ENCODE results near the gene GNA15. TPM values are rescaled to one million over a fixed set of nuclear protein-coding genes. Genes with fewer than 3 reads are reported as not detected.

Gene GNA15
- total RNA-seq, 2 experiments from 2014 or later, result 44.1 to 45.5 TPM

- DNase-seq (no peak), ATAC-seq (no peak)
- intact Hi-C loops (cut with micrococcal nuclease), result no loop called here
- H3K9me3 Mint-ChIP-seq, result no peaks in the 10 kb centered on the region
- no peak overlapping the region for H3K27ac Mint-ChIP-seq
- H3K4me3 Mint-ChIP-seq, result no peak overlapping the region
- CTCF ChIA-PET, result interaction anchor here (0.7 to 2.5 kb wide), 12 partner anchors 8 to 168 kb away, joined by 3 to 25 read pairs (median 4); partner anchors contain the start of gene GNA15
- POLR2A ChIA-PET, result no interaction called here
- peaks cover 22% of the 10 kb centered on the region for H3K4me1 Mint-ChIP-seq (ENCODE audit: low read depth)
- peaks cover 6% of the 10 kb centered on the region for H3K36me3 Mint-ChIP-seq (ENCODE audit: low read depth)
- no peak for TF ChIP-seq CTCF (IDR thresholded peaks at IDR 0.05)
- no peaks in the 10 kb centered on the region for H3K27me3 Mint-ChIP-seq
Measured at GRCh38 chr19:3145909-3146676, 10.3 kb downstream of the GNA15 start.

GRCh38 chr19:3146677-3147100 is 10.9 kb downstream of the GNA15 start:
- peak; percentile 73 for DNase-seq
- no peaks in the 10 kb centered on the region for H3K27me3 Mint-ChIP-seq
- H3K4me1 Mint-ChIP-seq (ENCODE audit: low read depth), result peaks cover 19% of the 10 kb centered on the region
- intact Hi-C loops (cut with micrococcal nuclease), result no loop called here
- ChIA-PET CTCF (interaction anchor here (0.7 to 2.5 kb wide), 14 partner anchors 9 to 169 kb away, joined by 3 to 25 read pairs (median 5); partner anchors contain the start of gene GNA15), POLR2A (no interaction called here)
- peak; percentile 61 for ATAC-seq
- H3K27ac Mint-ChIP-seq, result no peak overlapping the region
- peak; percentile 98 for TF ChIP-seq CTCF (IDR thresholded peaks at IDR 0.05)
- no peak overlapping the region for H3K4me3 Mint-ChIP-seq
- no peaks in the 10 kb centered on the region for H3K9me3 Mint-ChIP-seq
- H3K36me3 Mint-ChIP-seq (ENCODE audit: low read depth), result peaks cover 6% of the 10 kb centered on the region

- POLR2A ChIA-PET, result no interaction called here
- H3K36me3 Mint-ChIP-seq (ENCODE audit: low read depth), result peaks cover 6% of the 10 kb centered on the region
- ATAC-seq (no peak), DNase-seq (no peak)
- CTCF ChIA-PET, result no interaction called here
- H3K9me3 Mint-ChIP-seq, result no peaks in the 10 kb centered on the region
- intact Hi-C loops (cut with micrococcal nuclease), result no loop called here
- no peak for TF ChIP-seq CTCF (IDR thresholded peaks at IDR 0.05)
- H3K27ac Mint-ChIP-seq, result no peak overlapping the region
- H3K4me1 Mint-ChIP-seq (ENCODE audit: low read depth), result peaks cover 10% of the 10 kb centered on the region
- no peaks in the 10 kb centered on the region for H3K27me3 Mint-ChIP-seq
- H3K4me3 Mint-ChIP-seq, result no peak overlapping the region
Measured at GRCh38 chr19:3148503-3148902, 12.7 kb downstream of the GNA15 start.

GRCh38 chr19:3149089-3149488 is 13.3 kb downstream of the GNA15 start:
- ChIA-PET POLR2A (no interaction called here), CTCF (interaction anchor here (1.0 kb wide), 1 partner anchor 261 kb away, joined by 3 read pairs; no protein-coding TSS in a partner anchor)
- DNase-seq, result no peak
- no peak overlapping the region for H3K4me3 Mint-ChIP-seq
- ATAC-seq, result no peak
- intact Hi-C loops (cut with micrococcal nuclease), result no loop called here
- no peak for TF ChIP-seq CTCF (IDR thresholded peaks at IDR 0.05)
- peaks cover 10% of the 10 kb centered on the region for H3K4me1 Mint-ChIP-seq (ENCODE audit: low read depth)
- H3K9me3 Mint-ChIP-seq, result no peaks in the 10 kb centered on the region
- no peaks in the 10 kb centered on the region for H3K27me3 Mint-ChIP-seq
- no peak overlapping the region for H3K27ac Mint-ChIP-seq
- H3K36me3 Mint-ChIP-seq (ENCODE audit: low read depth), result peaks cover 6% of the 10 kb centered on the region
